Ovary (tissue), 3 donors: ENCODE data around the gene GPR107.

Experiments used
- CTCF ChIP-seq, 3 donors: fragments of 450-650 bp in 2 of 3; fragments of 200-600 bp in 1 of 3; IDR thresholded peaks; one replicate each; pipeline versions ENCODE4 v1.5.1 to v1.8.0; 2016 to 2022; ENCODE audit warnings: antibody characterized with exemption in 3 of 3, mild to moderate bottlenecking in 1 of 3
- POLR2A ChIP-seq: fragments of 450-650 bp; IDR thresholded peaks from one replicate; pipeline ENCODE4 v1.6.1; 2017; ENCODE audit warnings: antibody characterized with exemption, mild to moderate bottlenecking, moderate library complexity
- donor health status: DM: no; HTN: no; CAD: no.

GRCh38 chr9:130110596-130111021, 56.9 kb downstream of the GPR107 start:
- no peak for TF ChIP-seq CTCF (IDR thresholded peaks at IDR 0.05)
- no peak for TF ChIP-seq POLR2A
